ENCODE data around the gene MAP3K6.

GRCh38 chr1:27367160-27367650 is 444 bp upstream of the MAP3K6 start:
- TF ChIP-seq CTCF (IDR thresholded peaks at IDR 0.05): no peak
- no peak for TF ChIP-seq POLR2A (IDR thresholded peaks at IDR 0.05)

All from testis (tissue), 2 donors.